HuH-7.5 (cell line): Measurements from ENCODE around the gene TOP2B.

Source experiments
- DNase-seq: peaks from one replicate; pipeline ENCODE4 v3.0.0; 2011; ENCODE audit warnings: low spot score

Gene TOP2B

GRCh38 chr3:25584011-25584789, 80.5 kb downstream of the TOP2B start:
- no peak for DNase-seq

- DNase-seq, result no peak
Measured at GRCh38 chr3:25583343-25583742, 81.4 kb downstream of the TOP2B start.

- DNase-seq, result peak; percentile 41
Measured at GRCh38 chr3:25582242-25582641, 82.5 kb downstream of the TOP2B start.

- no peak for DNase-seq
Measured at GRCh38 chr3:25581823-25582222, 82.9 kb downstream of the TOP2B start.

- no peak for DNase-seq
Measured at GRCh38 chr3:25581335-25581734, 83.4 kb downstream of the TOP2B start.

- DNase-seq, result no peak
Measured at GRCh38 chr3:25580534-25580933, 84.2 kb downstream of the TOP2B start.

GRCh38 chr3:25578059-25578458, 86.6 kb downstream of the TOP2B start:
- DNase-seq, result no peak

- no peak for DNase-seq
Measured at GRCh38 chr3:25576831-25577454, 87.8 kb downstream of the TOP2B start.

GRCh38 chr3:25576146-25576545, 88.6 kb downstream of the TOP2B start:
- no peak for DNase-seq

GRCh38 chr3:25575001-25575400, 89.7 kb downstream of the TOP2B start:
- DNase-seq, result no peak

GRCh38 chr3:25574172-25574765, 90.4 kb downstream of the TOP2B start:
- DNase-seq, result no peak

- no peak for DNase-seq
Measured at GRCh38 chr3:25573386-25574171, 91.1 kb downstream of the TOP2B start.

GRCh38 chr3:25572919-25573385, 91.8 kb downstream of the TOP2B start:
- DNase-seq, result no peak

- no peak for DNase-seq
Measured at GRCh38 chr3:25572336-25572735, 92.4 kb downstream of the TOP2B start.

- no peak for DNase-seq
Measured at GRCh38 chr3:25571285-25571684, 93.4 kb downstream of the TOP2B start.

- DNase-seq, result no peak
Measured at GRCh38 chr3:25568525-25569078, 96.1 kb downstream of the TOP2B start.

- no peak for DNase-seq
Measured at GRCh38 chr3:25567806-25568524, 96.7 kb downstream of the TOP2B start.

GRCh38 chr3:25567388-25567787, 97.3 kb downstream of the TOP2B start:
- DNase-seq, result no peak

- DNase-seq, result no peak
Measured at GRCh38 chr3:25566358-25566920, 98.3 kb downstream of the TOP2B start.

GRCh38 chr3:25565807-25566206, 98.9 kb downstream of the TOP2B start:
- no peak for DNase-seq

- no peak for DNase-seq
Measured at GRCh38 chr3:25564075-25564474, 100.6 kb downstream of the TOP2B start.
